CD8-positive, alpha-beta memory T cell (primary cell): Measurements from ENCODE around the gene IL17B. TPM values are rescaled to one million over a fixed set of nuclear protein-coding genes. Genes with fewer than 3 reads are reported as not detected.

Experiments used
- CTCF ChIA-PET: fragments of 350-600 bp; sonication (Branson Sonifier 250); formaldehyde crosslinking; loops from one replicate; lab custom pipeline; 2021; ENCODE audit warnings: antibody characterized with exemption; lab: Charles Lee
- POLR2A ChIA-PET: fragments of 350-600 bp; sonication (Branson Sonifier 250); formaldehyde crosslinking; loops from one replicate; lab custom pipeline; 2021; ENCODE audit warnings: antibody characterized with exemption; lab: Charles Lee
- DNase-seq, 5 donors: peaks; one replicate each; pipeline versions ENCODE4 v3.0.0 to v3.0.0-alpha.2; 2020 to 2022; ENCODE audit warnings: mixed read lengths in 1 of 5
- H3K27ac ChIP-seq: one replicate; pipeline ENCODE4 v1.7.0; 2013; ENCODE audit warnings: low read depth, mild to moderate bottlenecking, low read length, moderate library complexity
- H3K27me3 ChIP-seq: 2 replicates; pipeline ENCODE4 v1.7.0; 2013; ENCODE audit warnings: low read length, mild to moderate bottlenecking; ENCODE audit not compliant: insufficient read depth, poor library complexity, severe bottlenecking
- H3K36me3 ChIP-seq: 2 replicates; pipeline ENCODE4 v1.7.0; 2013; ENCODE audit warnings: mild to moderate bottlenecking, low read length, moderate library complexity; ENCODE audit not compliant: insufficient read depth
- H3K4me1 ChIP-seq: 2 replicates; pipeline ENCODE4 v1.7.0; 2013; ENCODE audit warnings: mild to moderate bottlenecking, low read length, moderate library complexity; ENCODE audit not compliant: insufficient read depth
- H3K4me3 ChIP-seq: 2 replicates; pipeline ENCODE4 v1.7.0; 2013; ENCODE audit warnings: mild to moderate bottlenecking, low read length
- H3K9me3 ChIP-seq: 2 replicates; pipeline ENCODE4 v1.7.0; 2013; ENCODE audit warnings: mild to moderate bottlenecking, low read length
- H3K27ac Mint-ChIP-seq, 8 donors: one replicate each; pipeline ENCODE4 v1.8.0; 2020 to 2021; ENCODE audit warnings: mixed read lengths in 8 of 8, mild to moderate bottlenecking in 6 of 8, inconsistent platforms in 3 of 8, moderate library complexity in 3 of 8
- H3K27me3 Mint-ChIP-seq, 2 donors: one replicate each; pipeline ENCODE4 v1.8.0; 2020 to 2021; ENCODE audit warnings: mixed read lengths in 2 of 2, mild to moderate bottlenecking in 1 of 2, moderate library complexity in 1 of 2
- H3K36me3 Mint-ChIP-seq, 3 donors: one replicate each; pipeline ENCODE4 v1.8.0; 2020 to 2021; ENCODE audit warnings: mixed read lengths in 3 of 3, inconsistent platforms in 1 of 3, mild to moderate bottlenecking in 1 of 3
- H3K4me1 Mint-ChIP-seq, 3 donors: one replicate each; pipeline ENCODE4 v1.8.0; 2020 to 2021; ENCODE audit warnings: mixed read lengths in 3 of 3, inconsistent platforms in 1 of 3, mild to moderate bottlenecking in 1 of 3
- H3K4me3 Mint-ChIP-seq, 7 donors: one replicate each; pipeline ENCODE4 v1.8.0; 2020 to 2021; ENCODE audit warnings: mixed read lengths in 7 of 7, mild to moderate bottlenecking in 6 of 7, moderate library complexity in 4 of 7, inconsistent platforms in 2 of 7
- H3K9me3 Mint-ChIP-seq, 5 donors: one replicate each; pipeline ENCODE4 v1.8.0; 2020 to 2022; ENCODE audit warnings: mixed read lengths in 5 of 5, mild to moderate bottlenecking in 3 of 5, moderate library complexity in 2 of 5, inconsistent platforms in 1 of 5
- polyA plus RNA-seq: library from polyadenylated mRNA; unstranded; fragments of 300-500 nt; fragmentation: Illumina TruSeq; gene quantifications from one replicate; pipeline ENCODE4 v1.2.3, GENCODE V29; 2021
- total RNA-seq, 2 experiments: library from RNA; stranded (reverse); gene quantifications; one replicate each; pipeline ENCODE4 v1.2.3, GENCODE V29; 2021

The IL17B gene
- total and polyA plus RNA-seq, 3 experiments from 2014 or later = not detected

GRCh38 chr5:149344151-149344550 lies 34.9 kb downstream of the IL17B start:
- DNase-seq = peak in 2 of 5 donors; percentile 6 to 38
- Mint-ChIP-seq H3K27me3 (peaks cover 0 to 4% of the 10 kb centered on the region in 2 donors), H3K9me3 (no peaks in the 10 kb centered on the region), H3K36me3 (peaks cover 5 to 28% (median 6%) of the 10 kb centered on the region in 3 donors), H3K4me1 (peaks cover 41 to 53% (median 50%) of the 10 kb centered on the region in 3 donors), H3K4me3 (peak overlapping the region in 5 of 7 donors; percentile 16 to 71 (median 28)), H3K27ac (peak overlapping the region; percentile 58 to 93 (median 82))
- Histone ChIP-seq H3K27ac (no peak overlapping the region), H3K27me3 (no peaks in the 10 kb centered on the region), H3K9me3 (no peaks in the 10 kb centered on the region), H3K4me3 (no peak overlapping the region), H3K4me1 (peaks cover 41% of the 10 kb centered on the region), H3K36me3 (peaks cover 2% of the 10 kb centered on the region)
- CTCF ChIA-PET = interaction anchor here (0.6 to 2.0 kb wide), 6 partner anchors 14 to 205 kb away, joined by 3 to 9 read pairs (median 4); partner anchors contain the start of genes ABLIM3 and PCYOX1L
- POLR2A ChIA-PET = interaction anchor here (0.7 to 3.7 kb wide), 4 partner anchors 9 to 21 kb away, joined by 3 to 39 read pairs (median 5); partner anchors contain the start of gene PCYOX1L

- peaks cover 0 to 14% (median 0%) of the 10 kb centered on the region in 3 donors for H3K36me3 Mint-ChIP-seq
- no peak overlapping the region for H3K4me3 ChIP-seq
- H3K4me1 Mint-ChIP-seq = peaks cover 22 to 30% (median 27%) of the 10 kb centered on the region in 3 donors
- peak overlapping the region in 1 of 8 donors; percentile 27 for H3K27ac Mint-ChIP-seq
- DNase-seq = no peak
- no peaks in the 10 kb centered on the region for H3K27me3 ChIP-seq
- H3K9me3 Mint-ChIP-seq = no peaks in the 10 kb centered on the region
- H3K27me3 Mint-ChIP-seq = peaks cover 0 to 9% of the 10 kb centered on the region in 2 donors
- H3K27ac ChIP-seq = no peak overlapping the region
- peaks cover 18% of the 10 kb centered on the region for H3K4me1 ChIP-seq
- ChIA-PET CTCF (interaction anchor here (1.6 to 2.0 kb wide), 2 partner anchors 25 kb away, joined by 5 to 7 read pairs; no protein-coding TSS in a partner anchor), POLR2A (no interaction called here)
- H3K36me3 ChIP-seq = no peaks in the 10 kb centered on the region
- H3K4me3 Mint-ChIP-seq = no peak overlapping the region
- no peaks in the 10 kb centered on the region for H3K9me3 ChIP-seq
Observed at GRCh38 chr5:149341876-149342275, 37.2 kb downstream of the IL17B start.

DNA sequence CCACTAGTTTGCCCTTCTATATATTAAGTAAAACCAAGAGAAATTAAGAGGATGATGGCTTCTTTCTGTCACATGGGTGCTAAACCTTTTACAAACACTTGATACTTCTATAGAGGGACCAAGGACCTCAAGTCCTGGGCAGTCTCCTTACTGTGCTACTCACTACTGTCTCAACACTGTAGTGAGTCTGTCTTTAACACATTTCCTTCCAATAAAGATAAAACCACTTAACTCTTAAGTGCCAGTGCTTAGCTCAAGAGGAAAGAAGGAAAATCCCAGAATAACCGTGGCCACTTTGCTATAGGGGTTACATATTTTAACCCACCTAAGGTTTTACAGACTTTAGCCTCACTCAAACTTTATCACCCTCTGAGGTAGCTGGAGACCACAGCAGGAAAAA lies 38.2 kb downstream of the IL17B start:
- Histone ChIP-seq H3K4me3 (no peak overlapping the region), H3K4me1 (peaks cover 12% of the 10 kb centered on the region), H3K27ac (no peak overlapping the region), H3K36me3 (no peaks in the 10 kb centered on the region), H3K9me3 (no peaks in the 10 kb centered on the region), H3K27me3 (no peaks in the 10 kb centered on the region)
- Mint-ChIP-seq H3K4me3 (no peak overlapping the region), H3K36me3 (peaks cover 0 to 8% (median 0%) of the 10 kb centered on the region in 3 donors), H3K4me1 (peaks cover 15 to 22% (median 19%) of the 10 kb centered on the region in 3 donors), H3K9me3 (no peaks in the 10 kb centered on the region), H3K27ac (no peak overlapping the region), H3K27me3 (peaks cover 0 to 9% of the 10 kb centered on the region in 2 donors)
- POLR2A ChIA-PET = no interaction called here
- CTCF ChIA-PET = interaction anchor here (2.0 kb wide), 1 partner anchor 26 kb away, joined by 7 read pairs; no protein-coding TSS in a partner anchor
- DNase-seq = no peak

DNA sequence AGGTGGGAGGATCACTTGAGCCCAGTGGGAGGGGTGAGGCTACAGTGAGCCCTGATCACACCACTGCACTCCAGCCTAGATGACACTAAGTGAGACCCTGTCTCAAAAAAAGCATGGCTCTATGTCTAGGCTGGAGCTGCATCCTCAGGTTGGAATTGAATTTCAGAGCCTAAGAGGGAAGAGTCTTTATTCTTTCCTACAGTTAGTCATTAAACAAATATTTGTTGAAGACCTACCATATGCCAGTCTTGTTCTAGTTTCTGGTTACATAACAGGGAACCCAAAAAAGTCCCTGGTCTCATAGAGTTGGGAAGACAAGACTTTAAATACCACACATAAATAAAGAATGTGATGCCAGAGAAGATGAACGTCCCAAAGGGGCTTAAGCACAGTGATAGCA lies 40.7 kb downstream of the IL17B start:
- H3K9me3 Mint-ChIP-seq = no peaks in the 10 kb centered on the region
- Histone ChIP-seq H3K36me3 (no peaks in the 10 kb centered on the region), H3K9me3 (no peaks in the 10 kb centered on the region), H3K4me3 (no peak overlapping the region), H3K4me1 (no peaks in the 10 kb centered on the region), H3K27me3 (no peaks in the 10 kb centered on the region), H3K27ac (no peak overlapping the region)
- H3K36me3 Mint-ChIP-seq = no peaks in the 10 kb centered on the region
- no peak for DNase-seq
- ChIA-PET POLR2A (no interaction called here), CTCF (interaction anchor here (0.7 kb wide), 1 partner anchor 459 kb away, joined by 3 read pairs; no protein-coding TSS in a partner anchor)
- H3K27ac Mint-ChIP-seq = no peak overlapping the region
- peaks cover 3 to 14% of the 10 kb centered on the region in 2 donors for H3K27me3 Mint-ChIP-seq
- peaks cover 0 to under 1% (median 0%) of the 10 kb centered on the region in 3 donors for H3K4me1 Mint-ChIP-seq
- no peak overlapping the region for H3K4me3 Mint-ChIP-seq

- no peaks in the 10 kb centered on the region for H3K9me3 ChIP-seq
- Mint-ChIP-seq H3K4me3 (no peak overlapping the region), H3K9me3 (no peaks in the 10 kb centered on the region), H3K27ac (no peak overlapping the region), H3K36me3 (no peaks in the 10 kb centered on the region), H3K27me3 (peaks cover 3 to 14% of the 10 kb centered on the region in 2 donors), H3K4me1 (no peaks in the 10 kb centered on the region)
- ChIA-PET CTCF (no interaction called here), POLR2A (no interaction called here)
- no peak for DNase-seq
- H3K4me3 ChIP-seq = no peak overlapping the region
- H3K36me3 ChIP-seq = no peaks in the 10 kb centered on the region
- H3K27ac ChIP-seq = no peak overlapping the region
- no peaks in the 10 kb centered on the region for H3K4me1 ChIP-seq
- H3K27me3 ChIP-seq = no peaks in the 10 kb centered on the region
Observed at GRCh38 chr5:149337736-149338135, 41.4 kb downstream of the IL17B start.

GRCh38 chr5:149333711-149334443 lies 45.2 kb downstream of the IL17B start:
- Mint-ChIP-seq H3K36me3 (no peaks in the 10 kb centered on the region), H3K4me3 (no peak overlapping the region), H3K4me1 (no peaks in the 10 kb centered on the region), H3K9me3 (no peaks in the 10 kb centered on the region), H3K27me3 (peaks cover 3 to 10% of the 10 kb centered on the region in 2 donors), H3K27ac (no peak overlapping the region)
- no peaks in the 10 kb centered on the region for H3K9me3 ChIP-seq
- CTCF ChIA-PET = interaction anchor here (1.0 to 1.7 kb wide), 3 partner anchors 16 to 37 kb away, joined by 3 to 5 read pairs (median 3); no protein-coding TSS in a partner anchor
- POLR2A ChIA-PET = no interaction called here
- no peak overlapping the region for H3K4me3 ChIP-seq
- H3K4me1 ChIP-seq = no peaks in the 10 kb centered on the region
- DNase-seq = no peak
- no peaks in the 10 kb centered on the region for H3K27me3 ChIP-seq
- no peak overlapping the region for H3K27ac ChIP-seq
- no peaks in the 10 kb centered on the region for H3K36me3 ChIP-seq

DNA sequence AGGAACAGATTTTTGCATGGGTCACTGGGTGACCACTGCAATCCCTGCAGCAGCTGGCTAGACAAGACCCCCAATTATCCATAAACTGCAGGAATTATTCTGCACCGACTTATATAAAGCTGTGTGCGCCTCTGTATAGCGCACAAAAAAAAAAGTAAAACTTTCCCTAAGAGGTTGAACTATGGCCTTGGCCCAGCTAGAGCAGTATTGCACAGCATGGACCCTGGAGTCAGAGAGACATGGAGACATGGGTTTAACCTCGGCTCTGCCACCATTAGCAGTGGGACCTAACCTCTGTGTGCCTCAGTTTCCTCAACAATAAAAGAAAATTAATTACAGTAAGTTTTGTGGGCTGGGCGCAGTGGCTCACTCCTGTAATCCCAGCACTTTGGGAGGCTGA lies 50.9 kb downstream of the IL17B start:
- Mint-ChIP-seq H3K9me3 (peaks cover 0 to 3% (median 0%) of the 10 kb centered on the region in 5 donors), H3K36me3 (no peaks in the 10 kb centered on the region)
- CTCF ChIA-PET = interaction anchor here (1.0 to 2.9 kb wide), 2 partner anchors 11 to 28 kb away, joined by 4 to 9 read pairs; no protein-coding TSS in a partner anchor

DNA sequence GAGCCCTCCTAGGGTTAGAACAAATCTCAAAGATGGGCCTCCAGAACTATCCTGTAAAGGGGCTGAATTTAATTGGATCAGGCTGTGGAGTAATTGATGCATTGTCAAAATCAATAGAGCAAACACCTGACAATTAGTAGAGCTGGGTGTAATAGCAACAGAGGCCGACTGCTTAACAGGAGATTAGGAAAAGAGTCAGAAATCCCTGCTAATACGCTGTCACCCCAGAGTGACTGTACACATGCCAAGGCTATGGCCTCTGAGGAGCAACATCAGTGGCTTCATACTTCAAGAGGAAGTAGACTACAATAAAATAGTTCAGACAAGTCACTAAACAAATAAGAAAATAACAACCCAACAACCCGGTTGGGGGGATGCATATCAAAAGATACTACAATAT lies 52.5 kb downstream of the IL17B start:
- Histone ChIP-seq H3K27me3 (no peaks in the 10 kb centered on the region), H3K9me3 (no peaks in the 10 kb centered on the region), H3K4me3 (no peak overlapping the region), H3K4me1 (no peaks in the 10 kb centered on the region), H3K27ac (no peak overlapping the region), H3K36me3 (no peaks in the 10 kb centered on the region)
- Mint-ChIP-seq H3K27ac (no peak overlapping the region), H3K27me3 (no peaks in the 10 kb centered on the region), H3K4me1 (no peaks in the 10 kb centered on the region), H3K36me3 (no peaks in the 10 kb centered on the region), H3K9me3 (peaks cover 0 to 3% (median 0%) of the 10 kb centered on the region in 5 donors), H3K4me3 (no peak overlapping the region)
- ChIA-PET CTCF (interaction anchor here (2.1 to 2.9 kb wide), 2 partner anchors 9 to 45 kb away, joined by 6 to 9 read pairs; no protein-coding TSS in a partner anchor), POLR2A (no interaction called here)
- no peak for DNase-seq

More for the DNA sequence above, 50.9 kb downstream of the IL17B start:
- Mint-ChIP-seq H3K27ac (no peak overlapping the region), H3K4me1 (no peaks in the 10 kb centered on the region), H3K4me3 (no peak overlapping the region), H3K27me3 (no peaks in the 10 kb centered on the region)
- POLR2A ChIA-PET = no interaction called here
- Histone ChIP-seq H3K4me1 (no peaks in the 10 kb centered on the region), H3K27me3 (no peaks in the 10 kb centered on the region), H3K27ac (no peak overlapping the region), H3K9me3 (no peaks in the 10 kb centered on the region), H3K4me3 (no peak overlapping the region), H3K36me3 (no peaks in the 10 kb centered on the region)
- no peak for DNase-seq
